Ishikawa (cell line): ENCODE measurements around the gene TXLNB.

Experiments
- CEBPB ChIP-seq: IDR thresholded peaks from 2 replicates; pipeline ENCODE4 v1.6.1; 2012
- CREB1 ChIP-seq: IDR thresholded peaks from 2 replicates; pipeline ENCODE4 v1.6.1; 2012; ENCODE audit warnings: low read depth
- EGR1 ChIP-seq: IDR thresholded peaks from 2 replicates; pipeline ENCODE4 v1.6.1; 2012
- EP300 ChIP-seq: IDR thresholded peaks from 2 replicates; pipeline ENCODE4 v1.6.1; 2012; ENCODE audit warnings: borderline replicate concordance
- FOXM1 ChIP-seq: IDR thresholded peaks from 2 replicates; pipeline ENCODE4 v1.6.1; 2012; ENCODE audit warnings: low read depth, borderline replicate concordance
- NFIC ChIP-seq: IDR thresholded peaks from 2 replicates; pipeline ENCODE4 v1.6.1; 2012
- RAD21 ChIP-seq: IDR thresholded peaks from 2 replicates; pipeline ENCODE4 v1.6.1; 2012; ENCODE audit warnings: low read depth
- TAF1 ChIP-seq: IDR thresholded peaks from 2 replicates; pipeline ENCODE4 v1.6.1; 2012; ENCODE audit warnings: low read depth, mild to moderate bottlenecking
- TCF12 ChIP-seq: IDR thresholded peaks from 2 replicates; pipeline ENCODE4 v1.6.1; 2012; ENCODE audit warnings: low read depth
- YY1 ChIP-seq: IDR thresholded peaks from 2 replicates; pipeline ENCODE4 v1.6.1; 2012; ENCODE audit warnings: low read depth
- TF ChIP-seq, protein P1 (sequence below): IDR thresholded peaks from 2 replicates; pipeline ENCODE4 v1.6.1; 2012
- TF ChIP-seq, protein P2 (sequence below): IDR thresholded peaks from 2 replicates; pipeline ENCODE4 v1.6.1; 2012; ENCODE audit warnings: low read depth, mild to moderate bottlenecking
- TF ChIP-seq, protein P3 (sequence below): IDR thresholded peaks from 2 replicates; pipeline ENCODE4 v1.6.1; 2012

DNA sequence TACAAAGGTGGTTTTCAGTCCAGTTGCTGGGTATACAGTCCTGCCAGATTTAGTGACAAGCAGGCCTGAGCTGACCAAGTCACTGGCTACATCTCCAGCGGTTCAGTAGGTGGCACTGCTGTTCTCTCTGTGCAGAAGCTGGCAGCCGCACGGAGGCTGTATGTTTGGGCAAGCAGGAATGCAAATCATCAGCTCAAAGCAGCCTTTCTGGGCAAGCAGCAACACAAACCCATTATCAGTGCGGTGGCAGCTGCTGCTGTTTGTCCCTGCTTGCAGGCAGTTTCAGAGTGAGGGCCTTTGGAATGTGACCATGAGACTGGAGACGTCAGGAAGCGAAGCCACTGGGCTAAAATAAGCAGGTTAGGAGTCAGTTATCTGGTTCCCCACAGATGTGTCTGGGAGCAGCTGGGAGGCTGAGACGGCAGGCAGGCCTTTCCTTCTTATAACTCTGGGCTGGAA lies 72.5 kb downstream of the TXLNB start:
- TF ChIP-seq CREB1, result no peak
- TF ChIP-seq TAF1, result no peak
- TF ChIP-seq, protein P1, sequence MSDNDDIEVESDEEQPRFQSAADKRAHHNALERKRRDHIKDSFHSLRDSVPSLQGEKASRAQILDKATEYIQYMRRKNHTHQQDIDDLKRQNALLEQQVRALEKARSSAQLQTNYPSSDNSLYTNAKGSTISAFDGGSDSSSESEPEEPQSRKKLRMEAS, result no peak
- no peak for TF ChIP-seq NFIC
- no peak for TF ChIP-seq YY1
- TF ChIP-seq CEBPB, result no peak
- TF ChIP-seq EP300, result no peak
- peak; percentile 93 for TF ChIP-seq RAD21
- TF ChIP-seq, protein P2, sequence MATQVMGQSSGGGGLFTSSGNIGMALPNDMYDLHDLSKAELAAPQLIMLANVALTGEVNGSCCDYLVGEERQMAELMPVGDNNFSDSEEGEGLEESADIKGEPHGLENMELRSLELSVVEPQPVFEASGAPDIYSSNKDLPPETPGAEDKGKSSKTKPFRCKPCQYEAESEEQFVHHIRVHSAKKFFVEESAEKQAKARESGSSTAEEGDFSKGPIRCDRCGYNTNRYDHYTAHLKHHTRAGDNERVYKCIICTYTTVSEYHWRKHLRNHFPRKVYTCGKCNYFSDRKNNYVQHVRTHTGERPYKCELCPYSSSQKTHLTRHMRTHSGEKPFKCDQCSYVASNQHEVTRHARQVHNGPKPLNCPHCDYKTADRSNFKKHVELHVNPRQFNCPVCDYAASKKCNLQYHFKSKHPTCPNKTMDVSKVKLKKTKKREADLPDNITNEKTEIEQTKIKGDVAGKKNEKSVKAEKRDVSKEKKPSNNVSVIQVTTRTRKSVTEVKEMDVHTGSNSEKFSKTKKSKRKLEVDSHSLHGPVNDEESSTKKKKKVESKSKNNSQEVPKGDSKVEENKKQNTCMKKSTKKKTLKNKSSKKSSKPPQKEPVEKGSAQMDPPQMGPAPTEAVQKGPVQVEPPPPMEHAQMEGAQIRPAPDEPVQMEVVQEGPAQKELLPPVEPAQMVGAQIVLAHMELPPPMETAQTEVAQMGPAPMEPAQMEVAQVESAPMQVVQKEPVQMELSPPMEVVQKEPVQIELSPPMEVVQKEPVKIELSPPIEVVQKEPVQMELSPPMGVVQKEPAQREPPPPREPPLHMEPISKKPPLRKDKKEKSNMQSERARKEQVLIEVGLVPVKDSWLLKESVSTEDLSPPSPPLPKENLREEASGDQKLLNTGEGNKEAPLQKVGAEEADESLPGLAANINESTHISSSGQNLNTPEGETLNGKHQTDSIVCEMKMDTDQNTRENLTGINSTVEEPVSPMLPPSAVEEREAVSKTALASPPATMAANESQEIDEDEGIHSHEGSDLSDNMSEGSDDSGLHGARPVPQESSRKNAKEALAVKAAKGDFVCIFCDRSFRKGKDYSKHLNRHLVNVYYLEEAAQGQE, result no peak
- no peak for TF ChIP-seq FOXM1
- TF ChIP-seq, protein P3, sequence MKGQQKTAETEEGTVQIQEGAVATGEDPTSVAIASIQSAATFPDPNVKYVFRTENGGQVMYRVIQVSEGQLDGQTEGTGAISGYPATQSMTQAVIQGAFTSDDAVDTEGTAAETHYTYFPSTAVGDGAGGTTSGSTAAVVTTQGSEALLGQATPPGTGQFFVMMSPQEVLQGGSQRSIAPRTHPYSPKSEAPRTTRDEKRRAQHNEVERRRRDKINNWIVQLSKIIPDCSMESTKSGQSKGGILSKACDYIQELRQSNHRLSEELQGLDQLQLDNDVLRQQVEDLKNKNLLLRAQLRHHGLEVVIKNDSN, result no peak
- no peak for TF ChIP-seq EGR1
- TF ChIP-seq TCF12, result no peak
